ENCODE measurements around the gene ACACA. TPM values are rescaled to one million over a fixed set of nuclear protein-coding genes. Genes with fewer than 3 reads are reported as not detected.

Gene ACACA
- total and polyA plus RNA-seq, 9 of the 15 experiments (the other 6 are each of a cell fraction or from before 2014, with no cell fraction given): 35.9 to 135 (median 88.4) TPM

DNA sequence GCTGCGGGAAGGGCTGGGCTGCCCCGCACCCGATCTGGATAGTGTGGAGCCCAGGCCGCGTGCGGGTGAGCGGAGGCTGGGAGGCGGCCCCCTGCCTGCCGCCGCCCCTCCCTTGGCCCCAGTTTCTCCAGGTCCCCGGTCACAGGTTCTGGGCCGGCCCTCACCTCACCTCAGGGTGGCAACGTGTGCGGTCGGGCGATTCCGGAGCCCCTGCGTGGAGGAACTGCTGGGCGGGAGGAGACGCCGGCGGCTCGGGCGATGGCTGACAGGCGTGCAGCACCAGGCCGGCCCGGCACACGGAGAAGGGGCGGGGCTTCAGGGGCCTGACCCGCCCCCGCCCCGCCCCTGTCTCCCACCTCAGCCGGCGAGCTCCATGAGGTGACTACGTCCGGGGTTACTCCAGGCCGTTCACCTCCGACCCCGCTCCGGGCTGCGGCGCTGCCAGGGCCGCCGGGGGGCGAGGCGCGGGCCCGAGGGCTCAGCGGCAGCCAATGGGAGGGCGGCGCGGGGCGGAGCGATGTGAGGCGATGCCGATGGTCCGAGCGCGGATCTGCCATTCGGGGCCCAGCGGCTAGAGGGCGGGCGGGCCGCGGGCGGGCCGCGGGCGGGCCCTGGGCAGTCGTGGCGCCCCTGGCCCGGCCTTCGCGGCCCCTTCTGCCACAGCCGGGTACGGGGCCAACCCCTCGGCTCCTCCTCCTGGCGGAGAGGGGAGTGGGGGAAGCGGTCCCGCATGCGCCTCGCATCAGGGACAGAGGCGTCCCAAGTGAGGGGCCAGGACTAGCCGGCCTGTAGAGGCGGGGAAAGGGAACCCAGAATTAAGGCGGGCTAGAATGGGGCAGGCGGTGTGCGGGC is 47.6 kb downstream of the ACACA start (continued):
- TF ChIP-seq SAP30 (IDR thresholded peaks at IDR 0.05; ENCODE audit: borderline replicate concordance, insufficient read depth, low read depth, low read length, poor library complexity, severe bottlenecking): peak; percentile 91
- TF ChIP-seq DIDO1 (tag; IDR thresholded peaks at IDR 0.05; ENCODE audit: low read depth): no peak
- TF ChIP-seq ARID1B (IDR thresholded peaks at IDR 0.05): no peak
- TF ChIP-seq SMARCA4 (IDR thresholded peaks at IDR 0.05): no peak
- no peak for TF ChIP-seq STAT5A (IDR thresholded peaks at IDR 0.05; ENCODE audit: borderline replicate concordance, low read length)
- no peak for TF ChIP-seq ETV6 (IDR thresholded peaks at IDR 0.05; ENCODE audit: borderline replicate concordance in 1 of 2, low read depth in 2 of 2, low read length in 1 of 2)
- no peak for TF ChIP-seq ETV6 (CRISPR knock-in tag; IDR thresholded peaks at IDR 0.05; ENCODE audit: borderline replicate concordance)
- 0 out of 2 replicates have a peak, but pooled peaks have one; percentile 6 for TF ChIP-seq ATF1 (CRISPR knock-in tag; IDR thresholded peaks at IDR 0.05)
- peak; percentile 52 for TF ChIP-seq ATF1 (tag; IDR thresholded peaks at IDR 0.05)
- 0 out of 2 replicates have a peak, but pooled peaks have one; percentile 35 for TF ChIP-seq ERF (CRISPR knock-in tag; IDR thresholded peaks at IDR 0.05)
- TF ChIP-seq, protein P1, sequence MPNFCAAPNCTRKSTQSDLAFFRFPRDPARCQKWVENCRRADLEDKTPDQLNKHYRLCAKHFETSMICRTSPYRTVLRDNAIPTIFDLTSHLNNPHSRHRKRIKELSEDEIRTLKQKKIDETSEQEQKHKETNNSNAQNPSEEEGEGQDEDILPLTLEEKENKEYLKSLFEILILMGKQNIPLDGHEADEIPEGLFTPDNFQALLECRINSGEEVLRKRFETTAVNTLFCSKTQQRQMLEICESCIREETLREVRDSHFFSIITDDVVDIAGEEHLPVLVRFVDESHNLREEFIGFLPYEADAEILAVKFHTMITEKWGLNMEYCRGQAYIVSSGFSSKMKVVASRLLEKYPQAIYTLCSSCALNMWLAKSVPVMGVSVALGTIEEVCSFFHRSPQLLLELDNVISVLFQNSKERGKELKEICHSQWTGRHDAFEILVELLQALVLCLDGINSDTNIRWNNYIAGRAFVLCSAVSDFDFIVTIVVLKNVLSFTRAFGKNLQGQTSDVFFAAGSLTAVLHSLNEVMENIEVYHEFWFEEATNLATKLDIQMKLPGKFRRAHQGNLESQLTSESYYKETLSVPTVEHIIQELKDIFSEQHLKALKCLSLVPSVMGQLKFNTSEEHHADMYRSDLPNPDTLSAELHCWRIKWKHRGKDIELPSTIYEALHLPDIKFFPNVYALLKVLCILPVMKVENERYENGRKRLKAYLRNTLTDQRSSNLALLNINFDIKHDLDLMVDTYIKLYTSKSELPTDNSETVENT (CRISPR knock-in tag; IDR thresholded peaks at IDR 0.05): no peak
- TF ChIP-seq SUPT5H (IDR thresholded peaks at IDR 0.05): peak; percentile 81
- TF ChIP-seq CBX8 (IDR thresholded peaks at IDR 0.05; ENCODE audit: borderline replicate concordance, extremely low read depth, low read depth, low read length, poor library complexity, severe bottlenecking): no peak
- TF ChIP-seq, protein P2, sequence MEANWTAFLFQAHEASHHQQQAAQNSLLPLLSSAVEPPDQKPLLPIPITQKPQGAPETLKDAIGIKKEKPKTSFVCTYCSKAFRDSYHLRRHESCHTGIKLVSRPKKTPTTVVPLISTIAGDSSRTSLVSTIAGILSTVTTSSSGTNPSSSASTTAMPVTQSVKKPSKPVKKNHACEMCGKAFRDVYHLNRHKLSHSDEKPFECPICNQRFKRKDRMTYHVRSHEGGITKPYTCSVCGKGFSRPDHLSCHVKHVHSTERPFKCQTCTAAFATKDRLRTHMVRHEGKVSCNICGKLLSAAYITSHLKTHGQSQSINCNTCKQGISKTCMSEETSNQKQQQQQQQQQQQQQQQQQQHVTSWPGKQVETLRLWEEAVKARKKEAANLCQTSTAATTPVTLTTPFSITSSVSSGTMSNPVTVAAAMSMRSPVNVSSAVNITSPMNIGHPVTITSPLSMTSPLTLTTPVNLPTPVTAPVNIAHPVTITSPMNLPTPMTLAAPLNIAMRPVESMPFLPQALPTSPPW (CRISPR knock-in tag; IDR thresholded peaks at IDR 0.05): peak; percentile 94
- TF ChIP-seq MIER1 (IDR thresholded peaks at IDR 0.05; ENCODE audit: low read depth): no peak
- TF ChIP-seq DNMT1 (IDR thresholded peaks at IDR 0.05): no peak
- TF ChIP-seq, protein P3, sequence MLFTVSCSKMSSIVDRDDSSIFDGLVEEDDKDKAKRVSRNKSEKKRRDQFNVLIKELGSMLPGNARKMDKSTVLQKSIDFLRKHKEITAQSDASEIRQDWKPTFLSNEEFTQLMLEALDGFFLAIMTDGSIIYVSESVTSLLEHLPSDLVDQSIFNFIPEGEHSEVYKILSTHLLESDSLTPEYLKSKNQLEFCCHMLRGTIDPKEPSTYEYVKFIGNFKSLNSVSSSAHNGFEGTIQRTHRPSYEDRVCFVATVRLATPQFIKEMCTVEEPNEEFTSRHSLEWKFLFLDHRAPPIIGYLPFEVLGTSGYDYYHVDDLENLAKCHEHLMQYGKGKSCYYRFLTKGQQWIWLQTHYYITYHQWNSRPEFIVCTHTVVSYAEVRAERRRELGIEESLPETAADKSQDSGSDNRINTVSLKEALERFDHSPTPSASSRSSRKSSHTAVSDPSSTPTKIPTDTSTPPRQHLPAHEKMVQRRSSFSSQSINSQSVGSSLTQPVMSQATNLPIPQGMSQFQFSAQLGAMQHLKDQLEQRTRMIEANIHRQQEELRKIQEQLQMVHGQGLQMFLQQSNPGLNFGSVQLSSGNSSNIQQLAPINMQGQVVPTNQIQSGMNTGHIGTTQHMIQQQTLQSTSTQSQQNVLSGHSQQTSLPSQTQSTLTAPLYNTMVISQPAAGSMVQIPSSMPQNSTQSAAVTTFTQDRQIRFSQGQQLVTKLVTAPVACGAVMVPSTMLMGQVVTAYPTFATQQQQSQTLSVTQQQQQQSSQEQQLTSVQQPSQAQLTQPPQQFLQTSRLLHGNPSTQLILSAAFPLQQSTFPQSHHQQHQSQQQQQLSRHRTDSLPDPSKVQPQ (CRISPR knock-in tag; IDR thresholded peaks at IDR 0.05; ENCODE audit: borderline replicate concordance): no peak
- peak; percentile 86 for TF ChIP-seq CXXC5 (CRISPR knock-in tag; IDR thresholded peaks at IDR 0.05)
- no peak for TF ChIP-seq ZNF217 (CRISPR knock-in tag; IDR thresholded peaks at IDR 0.05)
- TF ChIP-seq EGR1 (conservative IDR thresholded peaks at IDR 0.05): peak; percentile 47; the same call in 1 of the 2 replicates

Measured in K562 (cell line).